Brain microvascular endothelial cell (primary cell): ENCODE measurements around the gene OLFML2A.

Experiments
- DNase-seq: peaks from one replicate; pipeline ENCODE4 v3.0.0-alpha.2; 2020
- H3K27ac ChIP-seq: fragments of 250-450 bp; sonication (Bioruptor Pico); 2 replicates; pipeline ENCODE4 v1.5.1; 2020; ENCODE audit warnings: mild to moderate bottlenecking, moderate library complexity
- H3K27me3 ChIP-seq: fragments of 250-450 bp; sonication (Bioruptor Pico); replicated peaks from 2 replicates; pipeline ENCODE4 v1.5.1; 2020; ENCODE audit warnings: mild to moderate bottlenecking
- H3K36me3 ChIP-seq: fragments of 250-450 bp; sonication (Bioruptor Pico); replicated peaks from 2 replicates; pipeline ENCODE4 v1.5.1; 2020; ENCODE audit warnings: mild to moderate bottlenecking
- H3K4me3 ChIP-seq: 2 replicates; pipeline ENCODE4 v1.5.1; 2011; ENCODE audit warnings: low read depth, mild to moderate bottlenecking, control low read depth, low read length, moderate library complexity
- in situ Hi-C: cut with HindIII; loops from 2 replicates; pipeline ENCODE4 v1.10.0; 2017; ENCODE audit warnings: low sequenced_read_pairs, low pct_ligation_motif_present
- TF ChIP-seq, protein P1 (sequence below): IDR thresholded peaks from 2 replicates; pipeline ENCODE4 v1.5.1; 2011; ENCODE audit warnings: low read depth, mild to moderate bottlenecking, moderate library complexity, low read length, control low read depth, inconsistent platforms; ENCODE audit errors: missing control alignments

The OLFML2A gene

DNA sequence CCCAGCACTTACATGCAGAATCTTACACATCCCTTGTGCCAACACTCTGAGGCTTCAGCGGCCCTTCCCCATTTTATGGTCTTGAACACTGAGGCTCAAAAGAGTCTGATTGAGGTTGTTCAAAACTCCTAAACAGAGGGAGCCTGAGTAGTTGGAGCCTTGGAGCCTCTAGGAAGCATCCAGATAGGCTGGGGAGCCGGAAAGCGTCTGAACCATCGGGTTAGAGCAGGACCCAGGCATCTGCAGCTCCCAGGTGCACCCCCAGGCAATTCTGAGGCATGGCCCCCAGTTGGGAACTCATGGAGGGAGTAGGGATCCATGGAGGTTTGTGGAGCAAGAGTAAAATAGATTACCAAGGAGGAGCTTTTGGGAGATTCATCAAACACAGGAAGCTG lies 3.8 kb downstream of the OLFML2A start:
- no peak overlapping the region for H3K27ac ChIP-seq
- no peaks in the 10 kb centered on the region for H3K27me3 ChIP-seq
- in situ Hi-C loops, result no loop called here
- DNase-seq, result no peak
- H3K4me3 ChIP-seq, result no peak overlapping the region
- no peaks in the 10 kb centered on the region for H3K36me3 ChIP-seq
- TF ChIP-seq, protein P1, sequence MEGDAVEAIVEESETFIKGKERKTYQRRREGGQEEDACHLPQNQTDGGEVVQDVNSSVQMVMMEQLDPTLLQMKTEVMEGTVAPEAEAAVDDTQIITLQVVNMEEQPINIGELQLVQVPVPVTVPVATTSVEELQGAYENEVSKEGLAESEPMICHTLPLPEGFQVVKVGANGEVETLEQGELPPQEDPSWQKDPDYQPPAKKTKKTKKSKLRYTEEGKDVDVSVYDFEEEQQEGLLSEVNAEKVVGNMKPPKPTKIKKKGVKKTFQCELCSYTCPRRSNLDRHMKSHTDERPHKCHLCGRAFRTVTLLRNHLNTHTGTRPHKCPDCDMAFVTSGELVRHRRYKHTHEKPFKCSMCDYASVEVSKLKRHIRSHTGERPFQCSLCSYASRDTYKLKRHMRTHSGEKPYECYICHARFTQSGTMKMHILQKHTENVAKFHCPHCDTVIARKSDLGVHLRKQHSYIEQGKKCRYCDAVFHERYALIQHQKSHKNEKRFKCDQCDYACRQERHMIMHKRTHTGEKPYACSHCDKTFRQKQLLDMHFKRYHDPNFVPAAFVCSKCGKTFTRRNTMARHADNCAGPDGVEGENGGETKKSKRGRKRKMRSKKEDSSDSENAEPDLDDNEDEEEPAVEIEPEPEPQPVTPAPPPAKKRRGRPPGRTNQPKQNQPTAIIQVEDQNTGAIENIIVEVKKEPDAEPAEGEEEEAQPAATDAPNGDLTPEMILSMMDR, result no peak

- no peak for DNase-seq
- TF ChIP-seq, protein P1, result no peak
Measured at GRCh38 chr9:124781967-124782660, 5.2 kb downstream of the OLFML2A start.

GRCh38 chr9:124782661-124783574 lies 6.0 kb downstream of the OLFML2A start:
- no peak for DNase-seq
- no peak overlapping the region for H3K27ac ChIP-seq
- no peak overlapping the region for H3K4me3 ChIP-seq
- in situ Hi-C loops, result no loop called here
- no peaks in the 10 kb centered on the region for H3K36me3 ChIP-seq
- TF ChIP-seq, protein P1, result no peak
- H3K27me3 ChIP-seq, result no peaks in the 10 kb centered on the region

More at GRCh38 chr9:124781967-124782660, 5.2 kb downstream of the OLFML2A start:
- no peaks in the 10 kb centered on the region for H3K36me3 ChIP-seq
- no peak overlapping the region for H3K27ac ChIP-seq
- no peaks in the 10 kb centered on the region for H3K27me3 ChIP-seq
- H3K4me3 ChIP-seq, result no peak overlapping the region
- in situ Hi-C loops, result no loop called here

DNA sequence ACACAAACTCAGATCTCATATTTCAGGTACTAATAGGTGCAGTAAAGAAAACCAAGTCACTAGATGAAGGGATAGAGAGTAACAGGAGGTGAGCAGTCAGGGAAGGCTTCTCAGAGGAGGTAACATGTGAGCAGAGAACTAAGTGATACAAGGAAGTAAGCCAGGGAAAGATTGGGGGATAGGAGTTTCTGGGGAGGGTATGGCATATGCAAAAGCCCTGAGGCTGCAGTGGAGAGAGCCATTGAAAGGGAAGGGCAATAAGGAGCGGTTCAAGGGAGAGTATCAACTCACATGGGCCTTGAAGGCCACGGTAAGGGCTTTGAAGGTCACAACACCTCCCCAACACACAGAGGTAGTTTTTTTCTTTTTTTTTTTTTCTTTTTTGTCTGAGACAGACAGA lies 6.9 kb downstream of the OLFML2A start:
- in situ Hi-C loops, result no loop called here
- TF ChIP-seq, protein P1, result no peak

DNA sequence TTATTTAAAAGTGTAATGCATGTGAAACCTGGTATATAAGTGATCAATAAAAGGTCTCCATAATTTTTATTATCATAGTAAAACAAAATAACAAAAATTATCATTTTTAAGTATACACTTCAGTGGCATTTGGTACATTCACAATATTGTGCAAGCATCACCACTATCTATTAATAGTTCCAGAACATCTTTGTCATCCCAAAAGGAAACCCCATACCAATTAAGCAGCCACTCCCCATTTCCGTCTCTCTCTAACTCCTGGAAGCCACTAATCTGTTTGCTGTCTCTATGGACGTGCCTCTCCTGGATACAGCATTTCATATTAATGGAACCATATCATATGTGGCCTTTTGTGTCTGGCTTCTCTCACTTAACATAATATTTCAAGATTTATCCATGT lies 7.6 kb downstream of the OLFML2A start:
- Histone ChIP-seq H3K27ac (no peak overlapping the region), H3K36me3 (no peaks in the 10 kb centered on the region), H3K4me3 (no peak overlapping the region), H3K27me3 (no peaks in the 10 kb centered on the region)
- TF ChIP-seq, protein P1, result no peak
- DNase-seq, result no peak
- in situ Hi-C loops, result no loop called here

More for the DNA sequence above, 6.9 kb downstream of the OLFML2A start:
- DNase-seq, result no peak
- no peak overlapping the region for H3K4me3 ChIP-seq
- no peak overlapping the region for H3K27ac ChIP-seq
- H3K36me3 ChIP-seq, result no peaks in the 10 kb centered on the region
- H3K27me3 ChIP-seq, result no peaks in the 10 kb centered on the region
